MCF 10A (cell line): ENCODE results near the gene PPP2R2D. TPM values are rescaled to one million over a fixed set of nuclear protein-coding genes. Genes with fewer than 3 reads are reported as not detected.

Source experiments
- BruUV-seq: library from RNA; stranded (reverse); fragments of 400-500 nt; replicated peaks from 2 replicates; lab custom pipeline; 2021; lab: Mats Ljungman, UMichigan
- CTCF ChIA-PET: fragments of 300-600 bp; sonication (Branson Sonifier 250); formaldehyde crosslinking; extraction: SDS; loops from one replicate; lab custom pipeline; 2021; ENCODE audit warnings: antibody characterized with exemption, inconsistent platforms; lab: Yijun Ruan, JAX
- POLR2A ChIA-PET: fragments of 300-600, 350-650 bp; sonication (Branson Sonifier 250); formaldehyde crosslinking; extraction: SDS; loops from one replicate; lab custom pipeline; 2020; ENCODE audit warnings: antibody characterized with exemption, inconsistent platforms; lab: Yijun Ruan, JAX
- DNase-seq: peaks from one replicate; pipeline ENCODE4 v3.0.0-alpha.2; 2018; ENCODE audit not compliant: unreplicated experiment
- H3K27ac Mint-ChIP-seq: one replicate; pipeline ENCODE4 v1.8.0; 2022; ENCODE audit warnings: mild to moderate bottlenecking, low read depth, mixed read lengths; ENCODE audit not compliant: unreplicated experiment
- H3K27me3 Mint-ChIP-seq: one replicate; pipeline ENCODE4 v1.8.0; 2022; ENCODE audit warnings: mixed read lengths; ENCODE audit not compliant: insufficient read depth, unreplicated experiment
- H3K36me3 Mint-ChIP-seq: one replicate; pipeline ENCODE4 v1.8.0; 2022; ENCODE audit warnings: mild to moderate bottlenecking, moderate library complexity, mixed read lengths; ENCODE audit not compliant: insufficient read depth, unreplicated experiment
- H3K4me1 Mint-ChIP-seq: one replicate; pipeline ENCODE4 v1.8.0; 2022; ENCODE audit warnings: mixed read lengths; ENCODE audit not compliant: insufficient read depth, unreplicated experiment
- H3K4me3 Mint-ChIP-seq: one replicate; pipeline ENCODE4 v1.8.0; 2022; ENCODE audit warnings: mild to moderate bottlenecking, moderate library complexity, mixed read lengths; ENCODE audit not compliant: unreplicated experiment
- H3K9me3 Mint-ChIP-seq: one replicate; pipeline ENCODE4 v1.8.0; 2022; ENCODE audit warnings: mixed read lengths; ENCODE audit not compliant: unreplicated experiment
- CTCF ChIP-seq: fragments of 200-600 bp; IDR thresholded peaks from one replicate; pipeline ENCODE4 v1.8.0; 2022; ENCODE audit warnings: antibody characterized with exemption, mild to moderate bottlenecking; ENCODE audit not compliant: unreplicated experiment
- intact Hi-C: fragments of 100-400 bp; cut with micrococcal nuclease; formaldehyde crosslinking; loops from 2 replicates; pipeline ENCODE4 v1.14.1; 2022
- total RNA-seq: library from RNA; stranded (reverse); gene quantifications from 2 replicates; pipeline ENCODE4 v1.2.3, GENCODE V29; 2022

The PPP2R2D gene
- total RNA-seq, 1 experiment from 2014 or later: 35.5 TPM

DNA sequence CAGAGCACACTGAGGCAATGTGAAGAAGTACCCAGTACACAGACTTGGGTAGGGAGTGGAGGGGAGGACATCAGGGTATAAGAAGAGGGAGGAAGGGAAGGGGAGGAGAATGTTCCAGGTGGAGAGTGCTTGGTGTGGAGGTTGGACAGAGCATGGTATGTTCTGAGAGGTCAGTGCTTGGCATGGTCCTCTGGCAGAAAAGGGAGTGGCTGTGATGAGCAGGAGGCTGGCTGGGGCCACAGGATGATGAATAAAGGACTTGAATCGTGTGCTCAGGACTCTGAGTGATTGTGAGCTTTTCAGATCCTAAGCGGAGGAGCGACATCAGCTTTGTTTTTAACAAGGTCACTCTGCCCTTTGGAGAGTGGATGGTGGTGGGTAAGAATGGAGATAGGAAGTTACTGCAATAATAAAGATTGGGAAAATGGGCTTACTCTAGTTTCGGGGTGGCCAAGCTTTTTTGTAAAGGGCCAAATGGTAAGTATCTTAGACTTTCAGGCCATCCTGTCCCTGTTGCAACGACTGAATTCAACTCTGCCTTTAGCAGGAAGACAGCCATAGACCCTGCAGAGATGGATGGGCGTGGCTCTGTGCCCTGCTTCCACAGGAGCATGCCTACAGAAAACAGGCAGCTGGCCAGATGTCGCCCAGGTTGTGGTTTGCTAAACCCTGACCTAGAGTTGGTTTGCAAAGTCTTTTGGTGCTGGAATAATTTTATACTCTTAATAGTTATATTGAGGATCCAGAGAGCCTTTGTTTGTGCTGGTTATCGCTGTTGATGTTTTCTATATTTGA is 8.4 kb downstream of the PPP2R2D start:
- Mint-ChIP-seq H3K4me1 (peaks cover 33% of the 10 kb centered on the region), H3K9me3 (no peaks in the 10 kb centered on the region), H3K4me3 (no peak overlapping the region), H3K36me3 (peaks cover 48% of the 10 kb centered on the region), H3K27ac (peak overlapping the region; percentile 17), H3K27me3 (no peaks in the 10 kb centered on the region)
- no TSS peak for BruUV-seq
- intact Hi-C loops: no loop called here
- ChIA-PET CTCF (no interaction called here), POLR2A (interaction anchor here (0.7 kb wide), 1 partner anchor 31 kb away, joined by 3 read pairs; no protein-coding TSS in a partner anchor)
- DNase-seq: no peak
- no peak for TF ChIP-seq CTCF

DNA sequence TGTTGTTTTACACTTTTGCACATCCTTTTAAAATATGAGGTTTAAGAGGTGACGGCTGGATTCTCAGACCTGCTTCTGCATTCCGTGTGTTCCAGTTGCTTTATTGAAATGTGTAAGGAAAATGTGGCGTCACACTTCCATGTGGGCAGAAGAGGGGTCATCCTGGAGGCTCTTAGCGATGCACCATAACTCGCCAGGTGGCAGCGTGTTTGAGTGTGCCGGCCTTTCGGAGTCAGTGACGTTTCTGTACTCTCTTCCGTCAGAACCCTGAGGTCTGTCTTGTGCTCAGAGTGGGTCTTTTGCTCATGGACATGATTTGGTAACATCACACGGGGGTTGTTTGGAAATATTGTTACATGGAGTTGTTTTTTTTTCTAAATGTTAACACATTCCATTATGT is 9.1 kb downstream of the PPP2R2D start:
- CTCF ChIA-PET: interaction anchor here (0.7 to 1.0 kb wide), 4 partner anchors 24 to 113 kb away, joined by 3 to 4 read pairs (median 4); no protein-coding TSS in a partner anchor
- TF ChIP-seq CTCF: no peak
- intact Hi-C loops: no loop called here
- no peak overlapping the region for H3K4me3 Mint-ChIP-seq
- no TSS peak for BruUV-seq
- H3K36me3 Mint-ChIP-seq: peaks cover 48% of the 10 kb centered on the region
- H3K9me3 Mint-ChIP-seq: no peaks in the 10 kb centered on the region
- no peak for DNase-seq
- peaks cover 33% of the 10 kb centered on the region for H3K4me1 Mint-ChIP-seq
- H3K27ac Mint-ChIP-seq: no peak overlapping the region
- H3K27me3 Mint-ChIP-seq: no peaks in the 10 kb centered on the region
- POLR2A ChIA-PET: no interaction called here

- DNase-seq: no peak
- no peaks in the 10 kb centered on the region for H3K9me3 Mint-ChIP-seq
- intact Hi-C loops: no loop called here
- ChIA-PET POLR2A (no interaction called here), CTCF (interaction anchor here (0.7 to 1.4 kb wide), 6 partner anchors 25 to 112 kb away, joined by 3 to 5 read pairs (median 4); no protein-coding TSS in a partner anchor)
- no TSS peak for BruUV-seq
- TF ChIP-seq CTCF: no peak
- peaks cover 44% of the 10 kb centered on the region for H3K36me3 Mint-ChIP-seq
- H3K27ac Mint-ChIP-seq: no peak overlapping the region
- H3K27me3 Mint-ChIP-seq: no peaks in the 10 kb centered on the region
- H3K4me3 Mint-ChIP-seq: no peak overlapping the region
- peaks cover 25% of the 10 kb centered on the region for H3K4me1 Mint-ChIP-seq
Observed at GRCh38 chr10:131910663-131911314, 10.0 kb downstream of the PPP2R2D start.

DNA sequence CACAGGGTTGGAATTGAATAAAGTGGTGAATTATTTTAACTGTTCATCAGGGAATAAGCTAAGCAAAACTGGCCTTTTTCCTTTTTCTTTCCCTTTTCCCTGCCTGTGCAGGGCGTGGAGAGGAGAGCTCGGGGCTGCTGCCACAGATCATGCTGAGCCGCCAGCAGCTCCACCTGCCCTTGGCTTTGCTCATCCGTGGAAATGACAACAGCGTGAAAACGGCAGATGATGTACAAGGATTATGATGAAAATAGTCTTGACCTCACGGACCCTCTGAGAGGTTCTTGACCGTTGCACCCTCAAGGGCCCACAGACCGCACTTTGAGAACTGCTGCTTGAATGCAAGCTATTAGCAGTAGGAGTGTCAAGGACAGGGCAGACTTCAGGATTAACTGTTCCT is 10.6 kb downstream of the PPP2R2D start:
- CTCF ChIA-PET: interaction anchor here (1.0 to 1.7 kb wide), 3 partner anchors 26 to 111 kb away, joined by 3 to 5 read pairs (median 5); no protein-coding TSS in a partner anchor
- no peak for DNase-seq
- BruUV-seq: no TSS peak
- POLR2A ChIA-PET: interaction anchor here (0.9 to 1.0 kb wide), 2 partner anchors 10 to 20 kb away, joined by 3 to 4 read pairs; partner anchors contain the start of gene PPP2R2D
- H3K36me3 Mint-ChIP-seq: peaks cover 39% of the 10 kb centered on the region
- intact Hi-C loops: no loop called here
- H3K27me3 Mint-ChIP-seq: no peaks in the 10 kb centered on the region
- H3K4me3 Mint-ChIP-seq: no peak overlapping the region
- no peak for TF ChIP-seq CTCF
- H3K9me3 Mint-ChIP-seq: no peaks in the 10 kb centered on the region
- H3K4me1 Mint-ChIP-seq: peaks cover 25% of the 10 kb centered on the region
- no peak overlapping the region for H3K27ac Mint-ChIP-seq
